HG03280 (cell line): ENCODE data around the gene AP1AR.
"Not testable (repeated sequence)": the region's sequence is repeated elsewhere in the genome, so short reads cannot be mapped to it uniquely, and the experiment has no call there.

Source experiments
- ATAC-seq: cut with Tn5 transposase; IDR thresholded peaks from one replicate; pipeline ENCODE4 v1.9.1; 2021; ENCODE audit warnings: mild to moderate bottlenecking, moderate library complexity; ENCODE audit not compliant: unreplicated experiment

AP1AR gene

GRCh38 chr4:112309263-112309791, 77.7 kb downstream of the AP1AR start:
- not testable (repeated sequence) for ATAC-seq

GRCh38 chr4:112311516-112311915, 79.9 kb downstream of the AP1AR start:
- no peak for ATAC-seq

DNA sequence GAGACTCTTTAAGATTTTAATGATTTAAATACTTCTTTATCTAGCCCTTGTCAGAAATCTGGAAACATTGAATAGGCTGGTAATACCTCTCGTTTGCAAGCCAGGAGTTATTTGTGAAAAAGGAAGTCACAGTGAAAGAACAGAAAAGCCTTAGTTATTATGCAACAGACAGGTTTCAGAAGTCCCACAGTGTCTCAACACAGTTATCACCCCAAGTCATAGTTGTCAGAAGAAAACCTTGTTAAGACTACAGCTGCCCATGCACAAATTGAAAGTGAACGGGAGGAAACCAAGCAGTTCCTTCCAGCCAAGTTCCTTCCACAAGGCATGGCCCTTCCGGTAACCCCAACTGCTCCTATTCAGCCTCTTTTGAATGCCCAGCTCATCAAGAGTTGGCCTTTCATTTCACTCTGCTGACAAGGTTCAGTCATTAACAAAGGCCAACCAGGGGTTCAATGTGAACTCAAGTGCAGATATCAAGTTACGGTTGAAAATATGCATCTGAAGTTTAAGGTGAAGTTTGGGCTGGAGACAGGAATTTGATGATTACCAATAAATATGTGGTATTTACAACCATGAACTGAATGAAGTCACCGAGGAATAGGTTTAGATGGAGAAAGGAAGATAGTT, 81.1 kb downstream of the AP1AR start:
- ATAC-seq, result peak; percentile 95

GRCh38 chr4:112315446-112315845, 83.9 kb downstream of the AP1AR start:
- ATAC-seq, result no peak

- no peak for ATAC-seq
These were observed 84.8 kb downstream of the AP1AR start for GRCh38 chr4:112316360-112316759.

GRCh38 chr4:112318239-112319142, 86.9 kb downstream of the AP1AR start:
- peak; percentile 93 for ATAC-seq
